ENCODE measurements around the gene C1QTNF12.

Gene C1QTNF12

DNA sequence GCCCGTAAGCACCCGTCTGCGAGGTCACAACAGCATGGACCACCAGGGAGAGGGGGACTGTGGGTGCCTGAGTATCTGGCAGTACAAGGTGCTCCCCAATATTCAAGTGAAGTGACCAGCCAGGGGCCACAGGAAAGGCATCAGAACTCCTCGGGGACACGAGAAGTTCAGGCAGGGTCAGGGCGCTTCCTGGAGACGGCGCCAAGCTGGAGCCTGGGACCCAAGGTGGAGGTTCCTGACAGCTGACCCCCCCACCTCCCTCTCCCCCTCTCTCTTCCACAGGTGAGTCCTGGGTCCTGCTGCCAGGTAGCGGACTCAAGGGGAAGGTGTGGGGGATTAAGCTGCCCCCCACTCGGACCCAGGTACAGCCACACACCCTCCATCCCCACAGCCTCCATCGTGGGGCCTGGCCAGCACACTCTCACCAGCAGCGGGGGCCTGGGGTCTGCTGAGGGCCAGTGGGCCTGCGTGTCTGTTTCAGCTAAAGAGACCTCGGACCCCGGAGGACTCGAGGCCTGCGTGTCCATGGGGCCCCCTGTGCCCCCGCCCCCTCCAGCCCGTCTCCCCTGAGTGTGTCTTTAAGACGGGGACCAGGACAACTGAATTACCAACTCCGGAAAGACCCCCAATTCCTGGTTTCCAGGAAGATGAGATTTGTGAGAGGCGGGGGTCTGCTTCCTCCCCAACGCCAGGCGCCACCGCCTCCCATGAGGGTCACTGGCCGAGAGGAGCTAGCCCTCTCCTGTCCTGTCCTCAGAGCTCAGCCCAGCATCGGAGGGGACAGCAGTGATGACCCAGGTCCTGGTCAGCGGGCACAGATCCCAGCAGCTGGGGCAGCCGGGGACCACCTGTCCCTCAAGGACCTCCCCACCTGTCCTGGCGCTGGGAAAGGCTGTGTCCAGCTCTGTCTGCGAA is 46.3 kb downstream of the C1QTNF12 start:
- no peak overlapping the region for H3K9ac ChIP-seq (ENCODE audit: low read length)
- no peaks in the 10 kb centered on the region for H3K9me3 ChIP-seq (ENCODE audit: control insufficient read depth, low read length)
- no peak for DNase-seq

DNA sequence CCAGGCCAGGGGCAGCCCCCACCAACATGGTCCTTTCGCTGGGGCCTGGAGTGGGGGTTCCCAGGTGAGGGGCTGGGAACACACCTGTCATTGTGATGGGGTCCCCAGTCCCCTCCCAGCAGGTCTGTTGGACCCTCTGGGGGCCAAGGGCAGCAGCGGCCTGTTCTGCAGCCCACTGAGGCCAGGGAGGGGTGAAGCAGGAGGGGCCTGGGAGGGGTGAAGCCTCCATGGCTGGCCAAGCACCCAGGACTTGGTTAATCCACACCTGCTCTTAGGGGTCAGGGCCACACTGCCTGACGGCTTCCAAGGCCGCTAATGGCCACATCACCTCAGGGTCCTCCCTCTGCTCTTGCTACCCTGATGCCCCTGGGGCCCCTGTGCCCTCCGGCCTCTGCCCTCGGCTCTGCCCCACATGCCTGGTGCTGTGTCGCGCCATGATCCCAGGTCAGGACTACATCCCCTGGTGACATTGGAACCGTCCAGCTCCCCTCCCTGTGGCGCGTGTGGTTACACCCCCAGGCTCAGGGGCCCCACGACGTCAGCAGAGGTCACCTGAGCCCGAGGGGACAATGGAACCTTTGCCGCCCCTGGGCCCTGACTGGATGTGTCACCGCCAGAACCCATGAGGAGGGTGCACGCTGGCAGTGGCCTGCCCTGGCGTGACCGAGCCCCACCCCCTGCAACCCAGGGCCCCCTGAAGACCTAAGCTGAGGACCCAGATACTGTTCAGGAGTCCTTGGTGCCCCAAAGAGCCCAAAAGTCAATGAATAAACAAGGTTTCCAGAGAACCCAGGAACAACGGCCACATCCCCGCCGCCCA is 47.2 kb downstream of the C1QTNF12 start:
- H3K4ac ChIP-seq (ENCODE audit: low read depth in 1 of 2, low read length in 2 of 2): no peak overlapping the region
- no peak overlapping the region for H3K27ac ChIP-seq (ENCODE audit: low read length, poor library complexity, severe bottlenecking)
- H2BK5ac ChIP-seq (ENCODE audit: low read depth, low read length, poor library complexity, severe bottlenecking): no peak overlapping the region
- no peak overlapping the region for H3K14ac ChIP-seq (ENCODE audit: low read length in 2 of 2)
- H2AFZ ChIP-seq (ENCODE audit: low read depth, low read length): no peak overlapping the region
- H2AK5ac ChIP-seq (ENCODE audit: low read length, severe bottlenecking): no peak overlapping the region
- H4K8ac ChIP-seq (ENCODE audit: low read length): no peak overlapping the region
- H3K9ac ChIP-seq (ENCODE audit: low read length): no peak overlapping the region
- H4K91ac ChIP-seq (ENCODE audit: low read length): no peak overlapping the region
- 88% methylated on average over 22 of the region's 22 CpGs for WGBS
- DNase-seq: no peak
- H2BK12ac ChIP-seq (ENCODE audit: low read length in 2 of 2): no peak overlapping the region
- H3K9me3 ChIP-seq (ENCODE audit: control insufficient read depth, low read length): peaks cover 5% of the 10 kb centered on the region
- H3K4me2 ChIP-seq (ENCODE audit: low read length, poor library complexity, severe bottlenecking): no peak overlapping the region
- no peak overlapping the region for H3K23ac ChIP-seq (ENCODE audit: low read length in 2 of 2)
- no peak overlapping the region for H2BK120ac ChIP-seq (ENCODE audit: low read depth, low read length)
- no peak overlapping the region for H3K4me3 ChIP-seq (ENCODE audit: insufficient read depth in 1 of 2, low read depth in 1 of 2, low read length in 2 of 2)
- H2BK15ac ChIP-seq (ENCODE audit: low read depth, poor library complexity, severe bottlenecking): no peak overlapping the region
- no peak overlapping the region for H3K18ac ChIP-seq (ENCODE audit: low read depth in 1 of 2, low read length in 2 of 2)
- H3K27me3 ChIP-seq (ENCODE audit: control insufficient read depth in 1 of 2, insufficient read depth in 1 of 2, low read length in 2 of 2): peaks cover 0 to 38% of the 10 kb centered on the region in 2 experiments
- peaks cover 38% of the 10 kb centered on the region for H3K4me1 ChIP-seq (ENCODE audit: control insufficient read depth, insufficient read depth, low read depth, low read length)
- no peaks in the 10 kb centered on the region for H3K79me1 ChIP-seq (replicated peaks; ENCODE audit: low read length, poor library complexity, severe bottlenecking)
- H3K36me3 ChIP-seq (ENCODE audit: control insufficient read depth in 1 of 2, insufficient read depth in 2 of 2, low read depth in 1 of 2, low read length in 2 of 2): no peaks in the 10 kb centered on the region

More for the DNA sequence above, 46.3 kb downstream of the C1QTNF12 start:
- Histone ChIP-seq H3K4me2 (ENCODE audit: low read length, poor library complexity, severe bottlenecking) (no peak overlapping the region), H3K27me3 (ENCODE audit: control insufficient read depth in 1 of 2, insufficient read depth in 1 of 2, low read length in 2 of 2) (peaks cover 0 to 47% of the 10 kb centered on the region in 2 experiments), H4K8ac (ENCODE audit: low read length) (no peak overlapping the region), H3K23ac (ENCODE audit: low read length in 2 of 2) (no peak overlapping the region), H3K4me1 (ENCODE audit: control insufficient read depth, insufficient read depth, low read depth, low read length) (peaks cover 46% of the 10 kb centered on the region), H2AFZ (ENCODE audit: low read depth, low read length) (no peak overlapping the region), H3K4ac (ENCODE audit: low read depth in 1 of 2, low read length in 2 of 2) (no peak overlapping the region), H2BK15ac (ENCODE audit: low read depth, poor library complexity, severe bottlenecking) (no peak overlapping the region), H3K4me3 (ENCODE audit: insufficient read depth in 1 of 2, low read depth in 1 of 2, low read length in 2 of 2) (no peak overlapping the region), H2AK5ac (ENCODE audit: low read length, severe bottlenecking) (no peak overlapping the region), H4K91ac (ENCODE audit: low read length) (no peak overlapping the region), H2BK12ac (ENCODE audit: low read length in 2 of 2) (no peak overlapping the region), H3K18ac (ENCODE audit: low read depth in 1 of 2, low read length in 2 of 2) (no peak overlapping the region), H3K27ac (ENCODE audit: low read length, poor library complexity, severe bottlenecking) (no peak overlapping the region), H3K36me3 (ENCODE audit: control insufficient read depth in 1 of 2, insufficient read depth in 2 of 2, low read depth in 1 of 2, low read length in 2 of 2) (no peaks in the 10 kb centered on the region), H2BK120ac (ENCODE audit: low read depth, low read length) (no peak overlapping the region), H3K79me1 (replicated peaks; ENCODE audit: low read length, poor library complexity, severe bottlenecking) (no peaks in the 10 kb centered on the region), H2BK5ac (ENCODE audit: low read depth, low read length, poor library complexity, severe bottlenecking) (no peak overlapping the region), H3K14ac (ENCODE audit: low read length in 2 of 2) (no peak overlapping the region)
- WGBS: 88% methylated on average over 30 of the region's 31 CpGs

DNA sequence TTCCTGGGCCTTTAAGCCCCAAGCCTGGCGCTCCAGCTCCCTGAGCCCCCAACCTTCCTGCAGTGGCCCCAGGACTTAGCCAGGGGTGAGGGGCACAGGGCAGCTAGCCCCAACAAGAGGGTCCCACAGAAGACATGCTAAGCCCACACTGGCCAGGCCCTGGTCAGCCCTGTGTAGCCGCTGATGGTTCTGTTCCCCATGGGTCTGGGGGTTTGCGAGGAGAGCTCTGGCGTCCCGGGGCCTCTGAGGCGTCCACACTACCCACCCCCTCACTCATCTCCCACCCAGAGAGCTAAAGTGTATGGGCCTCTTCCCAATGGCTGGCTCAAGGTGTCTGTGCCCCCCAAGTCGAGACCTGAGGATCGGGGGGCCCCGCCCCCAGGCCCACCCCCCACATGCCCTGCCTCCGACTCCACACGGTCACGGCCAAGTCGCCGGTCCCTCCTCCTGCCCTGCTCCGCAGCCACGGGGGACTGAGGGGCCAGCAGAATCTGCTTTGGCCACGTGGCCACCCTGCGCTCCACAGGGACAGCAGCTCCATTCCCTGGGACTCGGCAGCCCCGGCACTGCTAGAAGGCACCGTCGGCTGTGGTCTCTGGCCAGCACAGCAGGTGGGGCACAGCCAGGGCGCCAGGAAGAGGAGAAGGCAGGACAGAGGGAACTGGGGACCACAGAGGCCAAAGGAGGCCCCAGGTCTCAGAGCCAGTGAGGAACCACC is 47.9 kb downstream of the C1QTNF12 start:
- Histone ChIP-seq H3K27ac (ENCODE audit: low read length, poor library complexity, severe bottlenecking) (no peak overlapping the region), H3K27me3 (ENCODE audit: control insufficient read depth in 1 of 2, insufficient read depth in 1 of 2, low read length in 2 of 2) (peaks cover 0 to 32% of the 10 kb centered on the region in 2 experiments), H4K8ac (ENCODE audit: low read length) (no peak overlapping the region), H2BK5ac (ENCODE audit: low read depth, low read length, poor library complexity, severe bottlenecking) (no peak overlapping the region), H3K36me3 (ENCODE audit: control insufficient read depth in 1 of 2, insufficient read depth in 2 of 2, low read depth in 1 of 2, low read length in 2 of 2) (no peaks in the 10 kb centered on the region), H3K4ac (ENCODE audit: low read depth in 1 of 2, low read length in 2 of 2) (no peak overlapping the region), H3K4me1 (ENCODE audit: control insufficient read depth, insufficient read depth, low read depth, low read length) (peaks cover 30% of the 10 kb centered on the region), H3K79me1 (replicated peaks; ENCODE audit: low read length, poor library complexity, severe bottlenecking) (no peaks in the 10 kb centered on the region), H2BK120ac (ENCODE audit: low read depth, low read length) (no peak overlapping the region), H2BK12ac (ENCODE audit: low read length in 2 of 2) (no peak overlapping the region), H3K9me3 (ENCODE audit: control insufficient read depth, low read length) (peaks cover 8% of the 10 kb centered on the region), H4K91ac (ENCODE audit: low read length) (no peak overlapping the region), H3K23ac (ENCODE audit: low read length in 2 of 2) (no peak overlapping the region), H3K14ac (ENCODE audit: low read length in 2 of 2) (no peak overlapping the region), H2AK5ac (ENCODE audit: low read length, severe bottlenecking) (peak overlapping the region; percentile 65), H3K4me3 (ENCODE audit: insufficient read depth in 1 of 2, low read depth in 1 of 2, low read length in 2 of 2) (no peak overlapping the region), H2BK15ac (ENCODE audit: low read depth, poor library complexity, severe bottlenecking) (no peak overlapping the region), H2AFZ (ENCODE audit: low read depth, low read length) (no peak overlapping the region), H3K9ac (ENCODE audit: low read length) (no peak overlapping the region), H3K18ac (ENCODE audit: low read depth in 1 of 2, low read length in 2 of 2) (peak overlapping the region in 1 of 2 experiments; percentile 2), H3K4me2 (ENCODE audit: low read length, poor library complexity, severe bottlenecking) (no peak overlapping the region)
- no peak for DNase-seq
- WGBS: 84% methylated on average over 23 of the region's 23 CpGs

All from mesenchymal stem cell (in vitro differentiated cells and primary cell).